Inflammatory macrophage treated with lipopolysaccharide for 1 hour (primary cell): ENCODE results near the gene TRABD.

Experiments
- DNase-seq, 2 donors: peaks; one replicate each; pipeline ENCODE4 v3.0.0-alpha.2; 2020 to 2022

TRABD gene

DNA sequence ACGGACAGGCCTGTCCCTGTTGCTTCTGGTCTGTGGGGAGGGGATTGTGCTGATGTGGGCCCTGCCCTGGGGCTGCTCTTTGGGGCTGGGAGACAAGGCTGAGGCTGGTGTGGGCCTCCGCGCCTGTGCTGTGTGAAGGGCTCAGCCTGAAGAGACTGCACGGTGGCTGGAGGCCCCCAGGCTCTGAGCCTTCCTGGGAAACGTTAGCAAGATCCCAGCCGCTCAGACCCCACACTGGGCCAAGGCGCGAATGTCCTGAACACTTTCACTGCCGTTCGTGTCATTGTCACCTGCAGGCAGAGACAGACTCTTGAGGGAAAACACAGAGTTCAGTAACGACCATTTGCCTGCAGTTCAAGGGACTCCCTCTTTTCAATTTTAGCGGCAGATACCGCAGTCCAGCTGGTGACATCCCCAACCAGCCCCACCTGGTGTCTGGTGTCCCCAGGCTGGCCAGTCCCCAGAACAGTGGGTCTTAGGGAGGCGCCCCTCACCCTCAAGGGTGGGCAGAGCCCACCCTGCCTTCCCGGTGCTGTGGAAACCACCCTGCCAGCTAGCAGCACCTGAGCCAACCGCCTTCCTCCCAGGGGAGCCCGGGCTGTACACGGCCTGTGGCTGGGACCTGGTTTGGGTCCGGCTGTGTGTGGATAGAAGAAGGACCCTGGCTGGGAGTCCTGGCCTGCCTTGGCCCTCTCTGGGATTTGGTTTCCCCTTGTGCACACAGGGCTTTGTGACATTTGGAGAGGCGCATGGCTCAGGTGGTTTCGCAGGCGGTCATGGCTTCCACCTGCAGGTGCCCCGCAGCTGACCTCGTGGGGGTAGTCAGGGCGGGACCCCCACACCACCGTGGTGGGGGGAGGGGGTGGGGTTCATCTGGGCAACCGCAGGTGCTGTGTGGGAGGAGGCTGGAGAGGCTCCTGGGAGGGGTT, 9.5 kb upstream of the TRABD start:
- DNase-seq: no peak

GRCh38 chr22:50176850-50177536, 8.7 kb upstream of the TRABD start:
- DNase-seq: no peak

- no peak for DNase-seq
Measured at GRCh38 chr22:50177537-50178470, 7.9 kb upstream of the TRABD start.

- DNase-seq: no peak
Measured at GRCh38 chr22:50178471-50178864, 7.2 kb upstream of the TRABD start.

GRCh38 chr22:50178871-50179869, 6.5 kb upstream of the TRABD start:
- no peak for DNase-seq

DNA sequence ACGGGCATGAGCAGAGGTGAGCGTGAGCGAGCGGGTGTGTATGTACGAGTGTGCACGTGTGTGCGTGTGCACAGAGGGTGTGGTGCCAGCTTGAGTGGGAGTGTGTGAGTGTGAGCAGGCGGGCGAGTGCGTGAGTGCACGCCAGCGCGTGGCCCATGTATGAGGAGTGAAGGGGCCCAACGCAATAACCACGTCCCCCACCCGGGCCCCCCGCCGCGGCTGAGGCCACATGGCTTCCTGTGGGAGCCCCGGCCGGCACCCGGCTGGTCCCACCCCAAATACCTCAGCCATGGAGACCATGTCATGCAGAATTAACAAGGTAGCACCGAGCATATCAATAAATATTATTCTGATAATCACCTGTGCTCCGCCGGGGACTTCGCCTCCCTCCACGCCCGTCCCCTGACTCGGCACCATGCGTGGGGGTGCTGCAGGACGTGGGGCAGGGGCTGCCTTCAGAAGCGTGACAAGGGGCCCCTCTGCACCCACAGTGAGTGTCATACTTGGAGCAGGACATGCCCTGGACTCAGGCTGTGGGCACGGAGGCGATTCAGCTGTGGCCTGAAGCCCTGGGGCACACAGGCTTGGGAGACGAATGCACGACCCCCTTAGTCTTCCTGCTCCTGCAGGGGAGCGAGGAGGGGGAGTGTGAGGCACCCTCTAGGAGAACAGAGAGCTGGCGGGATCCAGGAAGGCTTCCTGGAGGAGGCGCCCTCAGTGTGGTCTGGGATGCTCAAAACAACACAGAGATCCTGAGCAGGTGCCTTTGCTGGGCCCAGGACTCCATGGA, 5.6 kb upstream of the TRABD start:
- DNase-seq: no peak

DNA sequence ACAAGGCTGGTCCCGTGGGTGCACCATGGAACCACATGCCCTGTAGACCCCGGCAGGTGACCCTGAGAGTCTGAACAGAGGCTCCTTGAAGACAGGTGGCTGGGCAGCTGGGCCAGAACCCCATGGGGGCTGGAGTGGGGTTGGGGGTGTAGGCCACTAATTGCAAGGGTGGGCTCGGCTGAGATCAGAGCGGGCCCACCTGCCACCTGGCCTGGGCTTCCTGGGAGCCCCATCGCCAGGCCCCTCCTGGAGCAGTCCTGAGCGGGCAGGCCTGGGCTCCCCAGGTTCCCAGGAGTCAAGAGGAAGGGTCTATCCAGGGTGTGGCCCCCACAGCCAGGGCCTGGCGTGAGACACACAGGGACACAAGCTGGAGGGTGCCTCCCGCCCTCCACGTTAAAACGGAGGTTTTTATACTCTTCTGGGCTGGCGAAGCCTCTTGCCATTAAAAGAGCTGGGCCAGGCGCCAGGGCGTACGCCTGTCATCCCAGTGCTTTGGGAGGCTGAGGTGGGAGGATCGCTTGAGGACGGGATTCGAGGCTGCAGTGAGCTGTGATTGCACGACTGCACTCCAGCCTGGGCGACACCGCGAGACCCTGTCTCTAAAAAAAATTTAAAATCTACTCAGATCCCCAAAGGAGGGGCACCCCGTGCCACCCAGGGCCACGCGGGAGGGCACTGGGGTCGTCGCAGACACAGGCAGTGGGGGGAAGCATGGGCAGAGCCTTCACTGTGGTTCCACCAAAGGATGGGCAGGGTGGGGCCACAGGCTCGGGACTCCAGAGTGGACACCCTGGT, 4.8 kb upstream of the TRABD start:
- DNase-seq: no peak

- no peak for DNase-seq
Measured at GRCh38 chr22:50182176-50183081, 3.3 kb upstream of the TRABD start.

- no peak for DNase-seq
Measured at GRCh38 chr22:50183141-50183971, 2.4 kb upstream of the TRABD start.

GRCh38 chr22:50184004-50184901, 1.5 kb upstream of the TRABD start:
- DNase-seq: peak; percentile 37 to 67

- peak in 1 of 2 donors; percentile 13 for DNase-seq
Measured at GRCh38 chr22:50184902-50185374, 775 bp upstream of the TRABD start.

- no peak for DNase-seq
Measured at GRCh38 chr22:50186181-50186714, 535 bp downstream of the TRABD start.

GRCh38 chr22:50186761-50187523, 1.2 kb downstream of the TRABD start:
- peak in 1 of 2 donors; percentile 8 for DNase-seq

DNA sequence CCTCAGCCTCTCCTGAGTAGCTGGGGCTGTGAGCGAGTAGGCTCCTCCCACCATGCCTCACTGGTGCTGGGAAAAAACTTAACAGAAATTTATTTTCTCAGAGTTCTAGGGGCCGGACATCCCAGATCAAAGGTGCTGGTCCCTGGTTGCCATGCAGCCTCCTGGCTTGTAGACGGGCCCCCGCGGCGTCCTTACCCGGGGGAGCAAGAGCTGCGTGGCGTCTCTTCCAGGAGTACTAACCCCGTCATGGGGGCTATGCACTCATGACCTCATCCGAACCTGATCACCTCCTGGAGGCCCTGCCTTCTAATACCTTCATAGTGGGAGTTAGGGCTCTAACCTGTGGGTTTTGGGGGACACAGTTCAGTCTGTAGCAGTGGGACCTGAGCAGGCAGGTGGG, 2.6 kb downstream of the TRABD start:
- DNase-seq: no peak

DNA sequence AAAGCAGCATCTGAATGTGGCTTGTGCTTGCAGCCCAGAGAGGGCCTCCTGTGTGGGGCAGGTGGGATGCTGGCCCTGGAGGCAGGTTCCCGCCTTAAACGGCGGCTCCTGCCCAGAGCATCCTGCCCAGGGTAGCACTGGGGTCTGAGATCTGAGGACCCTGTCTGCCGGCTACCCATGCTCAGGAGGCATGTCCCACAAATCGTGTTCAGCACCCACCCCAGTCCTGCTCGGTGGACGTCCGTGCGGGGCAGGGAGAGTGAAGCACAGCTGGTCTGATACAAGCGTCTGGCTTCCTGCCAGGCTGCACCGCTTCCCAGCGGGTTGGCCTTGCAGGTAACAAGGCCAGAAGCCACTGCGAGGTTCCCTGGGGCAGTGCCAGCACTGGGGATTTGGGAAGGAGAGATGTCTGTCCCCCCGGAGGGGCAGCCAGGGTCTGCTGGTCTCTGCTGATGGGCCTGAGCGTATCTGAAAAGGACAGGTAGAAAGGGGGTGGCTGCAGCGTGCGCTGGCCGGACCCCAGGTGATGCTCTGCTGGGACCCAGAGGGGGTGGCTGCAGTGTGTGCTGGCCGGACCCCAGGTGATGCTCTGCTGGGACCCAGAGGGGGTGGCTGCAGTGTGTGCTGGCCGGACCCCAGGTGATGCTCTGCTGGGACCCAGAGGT, 3.6 kb downstream of the TRABD start:
- DNase-seq: no peak
